ENCODE results near the gene KLRF2. TPM values are rescaled to one million over a fixed set of nuclear protein-coding genes. Genes with fewer than 3 reads are reported as not detected.

The KLRF2 gene
- total RNA-seq, 1 experiment from 2014 or later, result not detected

DNA sequence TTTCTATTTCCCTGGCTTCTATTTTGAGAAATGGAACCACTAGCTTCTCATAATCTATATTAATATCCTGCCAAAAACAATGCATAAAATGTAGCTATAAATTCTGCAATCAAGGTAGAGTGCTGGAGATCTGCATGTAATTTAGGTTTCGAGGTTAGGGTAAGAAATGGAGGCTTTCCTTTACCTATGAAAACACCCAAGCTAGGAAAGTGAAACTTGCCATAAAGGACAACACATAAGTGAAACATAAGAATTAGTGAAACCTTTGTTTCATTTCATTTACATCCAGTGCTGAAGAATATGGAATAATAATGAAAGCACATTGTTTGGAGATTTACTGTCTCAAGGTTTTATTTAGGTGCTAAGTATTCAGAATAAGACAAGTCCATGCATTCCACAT, 41.1 kb downstream of the KLRF2 start:
- DNase-seq (ENCODE audit: low read depth, low spot score), result no peak
- in situ Hi-C loops (cut with HindIII; ENCODE audit: low pct_unique_long_range_greater_than_20kb, low sequenced_read_pairs), result no loop called here

- in situ Hi-C loops (cut with HindIII; ENCODE audit: low pct_unique_long_range_greater_than_20kb, low sequenced_read_pairs), result no loop called here
- DNase-seq (ENCODE audit: low read depth, low spot score), result peak; percentile 71
Measured at GRCh38 chr12:9925705-9926393, 44.6 kb downstream of the KLRF2 start.

- in situ Hi-C loops (cut with HindIII; ENCODE audit: low pct_unique_long_range_greater_than_20kb, low sequenced_read_pairs), result no loop called here
- no peak for DNase-seq (ENCODE audit: low read depth, low spot score)
Measured at GRCh38 chr12:9926876-9927275, 45.6 kb downstream of the KLRF2 start.

GRCh38 chr12:9928607-9929006, 47.3 kb downstream of the KLRF2 start:
- in situ Hi-C loops (cut with HindIII; ENCODE audit: low pct_unique_long_range_greater_than_20kb, low sequenced_read_pairs), result no loop called here
- DNase-seq (ENCODE audit: low read depth, low spot score), result no peak

- in situ Hi-C loops (cut with HindIII; ENCODE audit: low pct_unique_long_range_greater_than_20kb, low sequenced_read_pairs), result no loop called here
- no peak for DNase-seq (ENCODE audit: low read depth, low spot score)
Measured at GRCh38 chr12:9931245-9931644, 50.0 kb downstream of the KLRF2 start.

DNA sequence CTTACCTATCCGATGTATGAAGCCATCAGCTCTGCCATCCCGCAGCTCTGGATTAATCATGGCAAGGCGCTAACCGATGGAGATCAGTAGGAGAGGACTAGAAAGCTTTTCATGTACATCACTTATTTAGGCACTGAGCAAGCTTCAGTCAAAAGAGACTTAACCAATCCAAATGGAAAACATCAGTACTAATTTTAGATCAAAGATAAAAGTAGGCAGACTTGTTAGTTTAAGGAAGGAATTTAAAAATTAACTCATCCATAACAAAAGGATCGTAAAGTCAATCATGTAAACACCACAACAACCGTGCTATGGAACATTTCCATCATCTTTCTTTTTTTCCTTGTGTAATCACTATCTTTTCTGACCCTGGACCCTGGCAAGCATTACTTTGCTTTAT, 51.0 kb downstream of the KLRF2 start, which contains the start of gene CLEC2A:
CLEC2A (minus strand) TSS at position 101 of the 400 bp plus-strand sequence; CDS start at position 60, 41 bp downstream.
- no peak for DNase-seq (ENCODE audit: low read depth, low spot score)
- in situ Hi-C loops (cut with HindIII; ENCODE audit: low pct_unique_long_range_greater_than_20kb, low sequenced_read_pairs), result no loop called here

DNA sequence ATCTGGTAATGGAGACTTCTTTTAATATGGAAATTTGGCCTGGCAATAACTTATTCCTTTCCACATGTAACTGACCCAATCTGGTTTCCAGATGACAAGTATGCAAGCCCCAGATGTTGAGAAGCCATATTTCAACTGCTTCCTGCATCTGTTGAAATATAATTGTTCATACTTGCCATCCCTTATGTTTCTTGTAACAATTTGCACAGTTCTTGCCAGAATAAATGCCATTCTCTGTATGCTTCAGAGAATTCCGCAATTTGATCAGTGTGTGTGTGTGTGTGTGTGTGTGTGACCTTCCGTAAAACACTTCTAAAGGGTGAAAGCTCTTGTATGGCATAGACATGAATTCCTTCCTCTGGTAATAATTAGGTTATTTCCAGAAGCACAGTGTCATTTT, 52.7 kb downstream of the KLRF2 start:
- in situ Hi-C loops (cut with HindIII; ENCODE audit: low pct_unique_long_range_greater_than_20kb, low sequenced_read_pairs), result no loop called here
- DNase-seq (ENCODE audit: low read depth, low spot score), result no peak

GRCh38 chr12:9935026-9935425, 53.7 kb downstream of the KLRF2 start:
- DNase-seq (ENCODE audit: low read depth, low spot score), result no peak
- in situ Hi-C loops (cut with HindIII; ENCODE audit: low pct_unique_long_range_greater_than_20kb, low sequenced_read_pairs), result no loop called here

DNA sequence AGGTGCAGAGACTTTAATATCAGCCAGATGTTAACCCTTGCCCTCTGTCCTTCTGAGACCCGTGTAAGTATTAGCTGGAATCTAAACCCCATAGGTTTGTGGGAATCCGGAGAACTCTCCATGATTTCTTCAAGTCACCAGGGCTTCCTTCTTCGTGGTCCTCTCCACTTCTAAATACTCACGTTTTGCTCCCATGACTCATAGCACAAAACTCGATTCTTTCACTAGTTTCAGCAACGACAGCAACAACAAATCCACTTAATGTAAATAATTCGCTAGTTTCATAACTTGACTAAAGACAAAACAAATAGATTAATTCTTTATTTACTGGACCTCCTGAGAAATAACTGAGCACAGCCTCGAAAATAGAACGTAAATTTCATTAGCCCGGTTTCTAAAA, 55.3 kb downstream of the KLRF2 start:
- in situ Hi-C loops (cut with HindIII; ENCODE audit: low pct_unique_long_range_greater_than_20kb, low sequenced_read_pairs), result no loop called here
- DNase-seq (ENCODE audit: low read depth, low spot score), result no peak

GRCh38 chr12:9940375-9940774, 59.1 kb downstream of the KLRF2 start:
- in situ Hi-C loops (cut with HindIII; ENCODE audit: low pct_unique_long_range_greater_than_20kb, low sequenced_read_pairs), result no loop called here
- DNase-seq (ENCODE audit: low read depth, low spot score), result peak; percentile 51

GRCh38 chr12:9941838-9942237, 60.5 kb downstream of the KLRF2 start:
- in situ Hi-C loops (cut with HindIII; ENCODE audit: low pct_unique_long_range_greater_than_20kb, low sequenced_read_pairs), result no loop called here
- no peak for DNase-seq (ENCODE audit: low read depth, low spot score)

GRCh38 chr12:9943240-9943639, 62.0 kb downstream of the KLRF2 start:
- in situ Hi-C loops (cut with HindIII; ENCODE audit: low pct_unique_long_range_greater_than_20kb, low sequenced_read_pairs), result no loop called here
- no peak for DNase-seq (ENCODE audit: low read depth, low spot score)

DNA sequence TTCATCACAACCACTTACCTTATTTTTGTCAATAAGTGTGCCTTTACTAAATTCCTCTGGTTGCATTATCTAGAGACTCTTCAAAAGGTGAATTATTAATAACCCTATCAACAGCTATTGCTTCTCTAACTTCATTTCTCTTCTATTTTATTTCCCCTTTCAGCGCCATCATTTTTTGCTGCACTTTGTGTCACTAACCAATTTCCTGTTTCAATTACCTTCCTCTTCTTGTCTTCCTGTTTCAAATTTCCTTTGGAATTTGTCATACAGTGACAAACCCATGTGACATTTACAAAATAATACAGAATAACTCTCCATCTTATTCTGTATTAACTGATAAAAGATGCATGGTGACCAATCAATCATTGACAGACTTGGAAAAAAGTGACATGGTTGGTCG, 63.1 kb downstream of the KLRF2 start:
- in situ Hi-C loops (cut with HindIII; ENCODE audit: low pct_unique_long_range_greater_than_20kb, low sequenced_read_pairs), result no loop called here
- DNase-seq (ENCODE audit: low read depth, low spot score), result no peak

Other genes with a start within 250 kb of the KLRF2 start
- 3.2 and 5.1 TPM in 2 replicates for gene CLEC2D, start 211.8 kb upstream of the KLRF2 start, total RNA-seq (2014; rRNA removed; shearing (Covaris generic))
- not detected in 2 replicates for gene CLECL1, start 148.4 kb upstream of the KLRF2 start, total RNA-seq (2014; rRNA removed; shearing (Covaris generic))
- gene CD69, start 120.6 kb upstream of the KLRF2 start, total RNA-seq (2014; rRNA removed; shearing (Covaris generic)), result not detected in 2 replicates
- gene KLRF1, start 54.0 kb upstream of the KLRF2 start, total RNA-seq (2014; rRNA removed; shearing (Covaris generic)), result not detected in 2 replicates
- 13.0 and 13.1 TPM in 2 replicates for gene CLEC2B, start 12.1 kb upstream of the KLRF2 start, total RNA-seq (2014; rRNA removed; shearing (Covaris generic))
- gene CLEC2A, start 50.9 kb downstream of the KLRF2 start, total RNA-seq (2014; rRNA removed; shearing (Covaris generic)), result not detected in 2 replicates
- not detected in 2 replicates for gene CLEC12A, start 89.9 kb downstream of the KLRF2 start, total RNA-seq (2014; rRNA removed; shearing (Covaris generic))
- not detected in 2 replicates for gene CLEC1B, start 117.6 kb downstream of the KLRF2 start, total RNA-seq (2014; rRNA removed; shearing (Covaris generic))
- gene CLEC12B, start 129.1 kb downstream of the KLRF2 start, total RNA-seq (2014; rRNA removed; shearing (Covaris generic)), result 0.13 and 0.45 TPM in 2 replicates
- gene CLEC9A, start 149.2 kb downstream of the KLRF2 start, total RNA-seq (2014; rRNA removed; shearing (Covaris generic)), result not detected in 2 replicates
- not detected in 2 replicates for gene CLEC1A, start 217.5 kb downstream of the KLRF2 start, total RNA-seq (2014; rRNA removed; shearing (Covaris generic))
- gene CLEC7A, start 248.7 kb downstream of the KLRF2 start, total RNA-seq (2014; rRNA removed; shearing (Covaris generic)), result not detected in 2 replicates